Aorta (tissue), 5 donors: ENCODE data around the gene CWH43. TPM values are rescaled to one million over a fixed set of nuclear protein-coding genes. Genes with fewer than 3 reads are reported as not detected.
A peak's percentile ranks its signal among the peaks of the same experiment; 100 is the strongest.

Experiments used
- ATAC-seq: fragments of 200-7000 bp; cut with Tn5 transposase; one replicate; pipeline ENCODE4 v1.9.1; 2022; ENCODE audit warnings: moderate library complexity; ENCODE audit not compliant: low FRiP score
- DNase-seq, 2 donors: peaks; one replicate each; pipeline ENCODE4 v3.0.0-alpha.2; 2020
- H3K27ac ChIP-seq, 2 donors: one replicate each; pipeline ENCODE4 v1.5.1; 2013; ENCODE audit warnings: low read length in 2 of 2, mild to moderate bottlenecking in 2 of 2, moderate library complexity in 2 of 2, control low read depth in 1 of 2, inconsistent platforms in 1 of 2, low read depth in 1 of 2
- H3K27me3 ChIP-seq, 2 donors: one replicate each; pipeline ENCODE4 v1.6.1; 2013; ENCODE audit warnings: control low read depth in 1 of 2, low read length in 1 of 2, mild to moderate bottlenecking in 1 of 2, moderate library complexity in 1 of 2; ENCODE audit not compliant: insufficient read depth in 2 of 2, control insufficient read depth in 1 of 2
- H3K36me3 ChIP-seq, 2 donors: one replicate each; pipeline ENCODE4 v1.6.1; 2013; ENCODE audit warnings: control low read depth in 1 of 2, low read length in 1 of 2, mild to moderate bottlenecking in 1 of 2; ENCODE audit not compliant: insufficient read depth in 2 of 2, control insufficient read depth in 1 of 2
- H3K4me1 ChIP-seq, 2 donors: one replicate each; pipeline ENCODE4 v1.6.1; 2013; ENCODE audit warnings: low read length in 2 of 2, control low read depth in 1 of 2, mild to moderate bottlenecking in 1 of 2, moderate library complexity in 1 of 2; ENCODE audit not compliant: insufficient read depth in 2 of 2, control insufficient read depth in 1 of 2
- H3K4me3 ChIP-seq, 2 donors: one replicate each; pipeline ENCODE4 v1.5.1; 2013; ENCODE audit warnings: low read length in 2 of 2, control low read depth in 1 of 2, mild to moderate bottlenecking in 1 of 2
- H3K9me3 ChIP-seq: one replicate; pipeline ENCODE4 v1.6.1; 2013; ENCODE audit warnings: mild to moderate bottlenecking, low read length; ENCODE audit not compliant: control insufficient read depth
- WGBS, 2 donors: extraction: QIAGEN DNeasy Blood & Tissue Kit; methylation state at CpG; one replicate each; pipeline ENCODE4 v1.1.7; 2013; 5-methylcytosine and 5-hydroxymethylcytosine counted together
- intact Hi-C, 2 donors: fragments of 100-400 bp; cut with DNase I; formaldehyde crosslinking; loops; one replicate each; pipeline versions ENCODE4 v1.14.2 to v1.15.0; 2022
- polyA plus RNA-seq, 2 donors: library from polyadenylated mRNA; stranded (reverse); fragments of 200-250 nt; gene quantifications; one replicate each; pipeline ENCODE4 v1.2.3, GENCODE V29; 2013
- total RNA-seq, 2 donors: library from RNA; stranded (reverse); fragmentation: NEBNext Ultra II Directional; extraction: Animal tissue kit (Norgen Biotek cat#: 25700); gene quantifications; one replicate each; pipeline ENCODE4 v1.2.1, GENCODE V29; 2021
- donor health status: healthy with polysubstance abuse.
- donor health status: Bipolar disorder and iron deficiency.
- donor health status: DM: no; HTN: no; CAD: no.
- donor health status: DM: no; HTN: no; CAD: no.
- donor health status: DM: yes; HTN: yes; CAD: no.

The CWH43 gene
- total and polyA plus RNA-seq, 4 donors = not detected

GRCh38 chr4:48986654-48987164, 634 bp downstream of the CWH43 start:
- intact Hi-C loops = no loop called here
- Histone ChIP-seq H3K27ac (no peak overlapping the region), H3K4me1 (no peaks in the 10 kb centered on the region), H3K4me3 (no peak overlapping the region), H3K9me3 (peaks cover 1% of the 10 kb centered on the region), H3K27me3 (peaks cover 0 to 3% of the 10 kb centered on the region in 2 donors), H3K36me3 (no peaks in the 10 kb centered on the region)
- WGBS, 2 donors = 32 to 35% methylated on average over 27 of the region's 27 CpGs
- no peak for ATAC-seq
- DNase-seq = peak in 1 of 2 donors; percentile 59

DNA sequence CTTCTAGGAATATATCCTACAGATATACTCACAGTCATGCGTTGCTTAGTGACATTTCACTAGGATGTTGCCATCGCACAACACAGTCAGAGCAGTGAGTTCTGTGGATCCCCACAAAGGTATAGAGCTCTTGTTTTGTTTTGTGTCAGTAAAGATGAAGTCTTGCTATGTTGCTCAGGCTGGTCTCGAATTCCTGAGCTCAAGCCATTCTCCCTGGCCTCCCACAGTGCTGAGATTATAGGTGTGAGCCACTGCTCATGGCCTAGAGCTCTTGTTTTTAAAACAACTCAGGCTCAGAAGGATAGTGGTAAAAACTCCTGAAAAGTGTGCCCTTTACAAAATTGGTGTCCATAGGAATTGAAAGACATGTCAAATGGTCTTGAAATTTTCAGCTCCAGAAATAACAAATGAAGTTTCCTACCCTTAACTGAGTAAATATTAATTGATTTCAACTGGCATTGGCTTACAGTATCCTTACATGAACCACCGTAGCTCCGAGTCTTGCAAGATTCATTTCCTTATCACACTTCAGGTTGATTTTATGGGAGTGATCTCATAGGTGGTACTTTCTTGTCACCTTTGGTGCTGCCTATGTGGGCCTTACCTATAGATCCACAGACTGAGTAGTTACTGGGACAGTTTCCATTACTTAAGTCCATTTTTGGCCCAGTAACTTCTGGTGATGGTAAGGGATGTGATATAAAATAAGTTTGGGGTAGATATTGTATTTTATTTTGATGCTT, 3.6 kb downstream of the CWH43 start:
- no peak overlapping the region for H3K27ac ChIP-seq
- H3K9me3 ChIP-seq = no peaks in the 10 kb centered on the region
- no peaks in the 10 kb centered on the region for H3K36me3 ChIP-seq
- ATAC-seq (no peak), DNase-seq (no peak)
- H3K4me3 ChIP-seq = no peak overlapping the region
- no peaks in the 10 kb centered on the region for H3K4me1 ChIP-seq
- intact Hi-C loops = no loop called here
- peaks cover 0 to 3% of the 10 kb centered on the region in 2 donors for H3K27me3 ChIP-seq
- WGBS, 2 donors = 72% methylated on average over 5 of the region's 5 CpGs

DNA sequence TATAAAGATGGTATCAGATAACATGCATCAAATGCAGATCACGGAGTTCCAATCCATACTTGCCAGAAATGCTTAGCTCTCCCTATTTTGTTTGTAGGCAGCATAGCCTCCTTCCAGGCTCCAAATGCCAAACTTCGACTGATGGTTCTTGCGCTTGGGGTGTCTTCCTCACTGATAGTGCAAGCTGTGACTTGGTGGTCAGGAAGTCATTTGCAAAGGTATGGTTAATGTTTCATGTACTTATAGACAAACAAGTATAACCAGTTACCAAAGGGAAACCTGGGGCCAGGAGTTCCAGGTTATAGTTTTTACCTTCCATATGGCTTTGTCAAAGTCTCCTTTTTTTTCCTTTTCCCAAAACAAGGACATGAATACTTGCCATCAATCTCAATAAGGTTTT, 5.3 kb downstream of the CWH43 start:
- Histone ChIP-seq H3K27me3 (peaks cover 0 to 3% of the 10 kb centered on the region in 2 donors), H3K4me1 (no peaks in the 10 kb centered on the region), H3K4me3 (no peak overlapping the region), H3K36me3 (no peaks in the 10 kb centered on the region), H3K9me3 (no peaks in the 10 kb centered on the region), H3K27ac (no peak overlapping the region)
- ATAC-seq = no peak
- intact Hi-C loops = no loop called here
- no peak for DNase-seq
- 86 to 90% methylated on average over 3 of the region's 3 CpGs for WGBS, 2 donors

DNA sequence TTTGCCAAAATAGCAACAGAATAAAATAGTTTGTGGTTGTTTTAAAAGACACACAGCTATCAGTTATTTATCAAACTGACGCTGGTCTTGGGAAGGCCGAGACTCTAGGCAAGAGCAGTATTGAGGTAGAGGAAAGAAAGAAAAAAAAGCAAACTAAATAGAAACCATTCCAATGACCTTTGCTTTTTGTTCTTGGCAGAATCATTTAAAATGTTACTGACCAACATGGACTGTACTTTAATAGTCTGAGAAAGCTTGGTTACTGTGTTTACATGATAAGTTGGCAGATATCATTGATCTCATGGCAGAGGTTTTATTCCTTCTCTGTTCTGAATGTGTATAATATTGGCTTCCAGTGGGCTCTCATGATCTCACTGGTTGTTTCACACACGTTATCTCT, 11.9 kb downstream of the CWH43 start:
- Histone ChIP-seq H3K36me3 (no peaks in the 10 kb centered on the region), H3K27ac (no peak overlapping the region), H3K9me3 (peaks cover under 1% of the 10 kb centered on the region), H3K4me3 (no peak overlapping the region), H3K4me1 (no peaks in the 10 kb centered on the region), H3K27me3 (peaks cover 0 to 2% of the 10 kb centered on the region in 2 donors)
- DNase-seq (no peak), ATAC-seq (no peak)
- intact Hi-C loops = no loop called here
- WGBS, 2 donors = 26 to 49% methylated on average over 3 of the region's 3 CpGs

GRCh38 chr4:48998440-48998839, 12.4 kb downstream of the CWH43 start:
- WGBS, 2 donors = 84 to 87% methylated on average over 6 of the region's 6 CpGs
- intact Hi-C loops = no loop called here
- ATAC-seq (no peak), DNase-seq (no peak)
- Histone ChIP-seq H3K36me3 (no peaks in the 10 kb centered on the region), H3K27ac (no peak overlapping the region), H3K9me3 (peaks cover 1% of the 10 kb centered on the region), H3K4me1 (no peaks in the 10 kb centered on the region), H3K27me3 (peaks cover 0 to 2% of the 10 kb centered on the region in 2 donors), H3K4me3 (no peak overlapping the region)

GRCh38 chr4:49000806-49001205, 14.7 kb downstream of the CWH43 start:
- Histone ChIP-seq H3K27ac (no peak overlapping the region), H3K4me3 (no peak overlapping the region), H3K27me3 (peaks cover 0 to 4% of the 10 kb centered on the region in 2 donors), H3K9me3 (peaks cover 1% of the 10 kb centered on the region), H3K4me1 (no peaks in the 10 kb centered on the region), H3K36me3 (no peaks in the 10 kb centered on the region)
- no peak for DNase-seq
- no peak for ATAC-seq
- intact Hi-C loops = no loop called here

DNA sequence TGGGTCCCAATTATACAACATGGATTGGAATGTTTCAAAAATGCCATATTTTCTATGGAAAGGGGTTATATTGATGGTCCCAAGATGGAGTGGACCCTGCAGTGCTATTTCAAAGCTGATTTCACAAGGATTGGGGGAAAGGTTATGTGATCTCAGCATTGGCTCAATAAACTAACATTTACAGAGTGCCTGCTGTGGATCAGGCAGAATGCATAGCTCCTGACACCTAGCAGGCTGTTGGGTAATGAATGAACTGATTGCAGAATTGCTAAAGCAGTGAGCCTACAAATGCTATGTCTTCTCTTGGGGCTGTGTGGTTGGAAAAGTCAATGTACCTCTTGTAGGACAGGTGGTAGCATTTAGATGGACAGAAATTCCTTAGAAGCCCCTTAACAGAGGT, 16.9 kb downstream of the CWH43 start:
- H3K9me3 ChIP-seq = peaks cover 1% of the 10 kb centered on the region
- H3K4me3 ChIP-seq = no peak overlapping the region
- H3K4me1 ChIP-seq = no peaks in the 10 kb centered on the region
- H3K27ac ChIP-seq = no peak overlapping the region
- no peaks in the 10 kb centered on the region for H3K36me3 ChIP-seq
- ATAC-seq (no peak), DNase-seq (no peak)
- H3K27me3 ChIP-seq = peaks cover 0 to 4% of the 10 kb centered on the region in 2 donors
- intact Hi-C loops = no loop called here

DNA sequence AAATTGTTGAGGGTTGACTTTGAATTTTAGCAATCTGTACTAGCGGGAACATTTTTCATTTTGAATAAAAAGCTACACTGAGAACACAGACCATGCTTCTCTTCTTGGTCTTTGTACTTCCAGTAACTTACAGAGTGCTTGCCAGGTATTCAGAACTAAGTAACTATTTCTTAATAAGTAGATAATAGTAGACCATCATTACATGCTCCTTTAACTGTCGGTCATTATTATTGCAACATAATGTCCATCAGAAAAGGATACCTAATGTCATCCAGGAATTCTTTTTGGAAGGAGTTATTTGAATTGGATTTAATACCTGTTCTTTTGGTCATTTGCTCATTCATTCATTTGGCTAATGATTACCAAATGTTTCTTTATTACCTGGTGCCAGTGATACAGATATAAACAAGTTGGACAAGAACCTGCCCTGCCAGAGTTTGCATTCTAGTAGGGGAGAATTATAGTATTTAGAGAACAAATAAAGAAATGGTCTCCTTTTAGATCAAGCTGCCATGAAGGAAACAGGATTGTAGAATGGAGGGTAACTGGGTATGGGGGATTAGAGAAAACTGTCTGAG, 32.7 kb downstream of the CWH43 start:
- no peak overlapping the region for H3K27ac ChIP-seq
- H3K4me3 ChIP-seq = no peak overlapping the region
- H3K4me1 ChIP-seq = no peaks in the 10 kb centered on the region
- no peaks in the 10 kb centered on the region for H3K27me3 ChIP-seq
- intact Hi-C loops = no loop called here
- DNase-seq (no peak), ATAC-seq (no peak)
- no peaks in the 10 kb centered on the region for H3K36me3 ChIP-seq
- WGBS, 2 donors = 86 to 87% methylated on average over 2 of the region's 2 CpGs
- H3K9me3 ChIP-seq = peaks cover 2% of the 10 kb centered on the region
